HG03025 (cell line): Measurements from ENCODE around the gene STPG4.
"Not testable (repeated sequence)": the region's sequence is repeated elsewhere in the genome, so short reads cannot be mapped to it uniquely, and the experiment has no call there.

Source experiments
- ATAC-seq: cut with Tn5 transposase; IDR thresholded peaks from one replicate; pipeline ENCODE4 v1.9.1; 2021; ENCODE audit warnings: mild to moderate bottlenecking, moderate library complexity; ENCODE audit not compliant: unreplicated experiment, low FRiP score

STPG4 gene

GRCh38 chr2:47173986-47174732 is 19.1 kb upstream of the STPG4 start:
- no peak for ATAC-seq

- no peak for ATAC-seq
Measured at GRCh38 chr2:47172922-47173695, 18.0 kb upstream of the STPG4 start.

GRCh38 chr2:47172156-47172921 is 17.2 kb upstream of the STPG4 start:
- ATAC-seq = no peak

- ATAC-seq = no peak
Measured at GRCh38 chr2:47169784-47170183, 14.7 kb upstream of the STPG4 start.

GRCh38 chr2:47168895-47169294 is 13.8 kb upstream of the STPG4 start:
- ATAC-seq = not testable (repeated sequence)

GRCh38 chr2:47167149-47167548 is 12.0 kb upstream of the STPG4 start:
- ATAC-seq = no peak

- no peak for ATAC-seq
Measured at GRCh38 chr2:47165001-47165555, 10.0 kb upstream of the STPG4 start.

- ATAC-seq = no peak
Measured at GRCh38 chr2:47162780-47163179, 7.7 kb upstream of the STPG4 start.

- no peak for ATAC-seq
Measured at GRCh38 chr2:47161475-47161874, 6.4 kb upstream of the STPG4 start.

- ATAC-seq = no peak
Measured at GRCh38 chr2:47160660-47161059, 5.6 kb upstream of the STPG4 start.

- no peak for ATAC-seq
Measured at GRCh38 chr2:47160211-47160610, 5.1 kb upstream of the STPG4 start.

GRCh38 chr2:47159627-47160026 is 4.5 kb upstream of the STPG4 start:
- ATAC-seq = no peak

GRCh38 chr2:47158576-47158975 is 3.5 kb upstream of the STPG4 start:
- no peak for ATAC-seq

GRCh38 chr2:47152803-47153202 is 2.3 kb downstream of the STPG4 start:
- no peak for ATAC-seq

GRCh38 chr2:47150175-47150574 is 4.9 kb downstream of the STPG4 start:
- ATAC-seq = no peak

GRCh38 chr2:47147021-47147420 is 8.1 kb downstream of the STPG4 start:
- ATAC-seq = no peak

GRCh38 chr2:47145466-47145865 is 9.6 kb downstream of the STPG4 start:
- ATAC-seq = no peak

- no peak for ATAC-seq
Measured at GRCh38 chr2:47141520-47141919, 13.6 kb downstream of the STPG4 start.

- no peak for ATAC-seq
Measured at GRCh38 chr2:47134386-47135090, 20.6 kb downstream of the STPG4 start.

- ATAC-seq = no peak
Measured at GRCh38 chr2:47133046-47133445, 22.1 kb downstream of the STPG4 start.
